ENCODE measurements around the gene SPATA1.

Gene SPATA1

DNA sequence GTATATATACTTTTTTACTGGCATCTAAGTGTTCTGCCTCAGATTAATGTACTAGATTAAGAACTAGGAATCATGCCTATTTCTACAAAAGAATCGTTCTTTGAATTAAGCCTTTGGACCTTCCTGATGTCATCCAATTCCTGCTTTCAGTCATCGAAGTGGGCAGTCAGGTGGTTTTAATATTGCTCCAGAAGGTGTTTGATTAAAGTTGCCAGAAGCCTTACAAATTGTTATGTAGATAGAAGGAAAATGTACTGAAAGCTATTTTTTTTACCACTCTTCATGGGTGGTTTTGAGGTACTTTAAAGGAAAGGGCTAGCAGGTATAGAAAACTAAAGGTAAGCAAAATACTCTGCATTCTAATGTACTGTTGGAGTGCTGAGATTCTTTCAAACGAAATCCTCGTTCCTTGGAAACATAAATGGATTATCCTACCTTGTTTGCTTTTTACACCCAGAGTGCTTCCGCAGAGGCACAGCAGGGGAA, 67.3 kb downstream of the SPATA1 start:
- no peaks in the 10 kb centered on the region for H3K9me3 ChIP-seq
- TF ChIP-seq, protein P1, sequence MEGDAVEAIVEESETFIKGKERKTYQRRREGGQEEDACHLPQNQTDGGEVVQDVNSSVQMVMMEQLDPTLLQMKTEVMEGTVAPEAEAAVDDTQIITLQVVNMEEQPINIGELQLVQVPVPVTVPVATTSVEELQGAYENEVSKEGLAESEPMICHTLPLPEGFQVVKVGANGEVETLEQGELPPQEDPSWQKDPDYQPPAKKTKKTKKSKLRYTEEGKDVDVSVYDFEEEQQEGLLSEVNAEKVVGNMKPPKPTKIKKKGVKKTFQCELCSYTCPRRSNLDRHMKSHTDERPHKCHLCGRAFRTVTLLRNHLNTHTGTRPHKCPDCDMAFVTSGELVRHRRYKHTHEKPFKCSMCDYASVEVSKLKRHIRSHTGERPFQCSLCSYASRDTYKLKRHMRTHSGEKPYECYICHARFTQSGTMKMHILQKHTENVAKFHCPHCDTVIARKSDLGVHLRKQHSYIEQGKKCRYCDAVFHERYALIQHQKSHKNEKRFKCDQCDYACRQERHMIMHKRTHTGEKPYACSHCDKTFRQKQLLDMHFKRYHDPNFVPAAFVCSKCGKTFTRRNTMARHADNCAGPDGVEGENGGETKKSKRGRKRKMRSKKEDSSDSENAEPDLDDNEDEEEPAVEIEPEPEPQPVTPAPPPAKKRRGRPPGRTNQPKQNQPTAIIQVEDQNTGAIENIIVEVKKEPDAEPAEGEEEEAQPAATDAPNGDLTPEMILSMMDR (IDR thresholded peaks at IDR 0.05) = no peak
- peak overlapping the region; percentile 74 to 77 for H3K4me3 ChIP-seq
- no peaks in the 10 kb centered on the region for H3K27me3 ChIP-seq
- H3K36me3 ChIP-seq = peaks cover 0 to 10% (median 7%) of the 10 kb centered on the region in 3 donors
- peaks cover 0 to 29% (median 9%) of the 10 kb centered on the region in 4 donors for H3K4me1 ChIP-seq
- no peak for DNase-seq
- intact Hi-C loops (cut with DNase I; ENCODE audit: low total_unique reads) = loop anchor here (5.0 kb wide), 2 partner anchors 66 to 119 kb away; partner anchors contain the start of genes GNG5, SPATA1 and SSX2IP
- peak overlapping the region; percentile 98 to 99 for H3K27ac ChIP-seq

DNA sequence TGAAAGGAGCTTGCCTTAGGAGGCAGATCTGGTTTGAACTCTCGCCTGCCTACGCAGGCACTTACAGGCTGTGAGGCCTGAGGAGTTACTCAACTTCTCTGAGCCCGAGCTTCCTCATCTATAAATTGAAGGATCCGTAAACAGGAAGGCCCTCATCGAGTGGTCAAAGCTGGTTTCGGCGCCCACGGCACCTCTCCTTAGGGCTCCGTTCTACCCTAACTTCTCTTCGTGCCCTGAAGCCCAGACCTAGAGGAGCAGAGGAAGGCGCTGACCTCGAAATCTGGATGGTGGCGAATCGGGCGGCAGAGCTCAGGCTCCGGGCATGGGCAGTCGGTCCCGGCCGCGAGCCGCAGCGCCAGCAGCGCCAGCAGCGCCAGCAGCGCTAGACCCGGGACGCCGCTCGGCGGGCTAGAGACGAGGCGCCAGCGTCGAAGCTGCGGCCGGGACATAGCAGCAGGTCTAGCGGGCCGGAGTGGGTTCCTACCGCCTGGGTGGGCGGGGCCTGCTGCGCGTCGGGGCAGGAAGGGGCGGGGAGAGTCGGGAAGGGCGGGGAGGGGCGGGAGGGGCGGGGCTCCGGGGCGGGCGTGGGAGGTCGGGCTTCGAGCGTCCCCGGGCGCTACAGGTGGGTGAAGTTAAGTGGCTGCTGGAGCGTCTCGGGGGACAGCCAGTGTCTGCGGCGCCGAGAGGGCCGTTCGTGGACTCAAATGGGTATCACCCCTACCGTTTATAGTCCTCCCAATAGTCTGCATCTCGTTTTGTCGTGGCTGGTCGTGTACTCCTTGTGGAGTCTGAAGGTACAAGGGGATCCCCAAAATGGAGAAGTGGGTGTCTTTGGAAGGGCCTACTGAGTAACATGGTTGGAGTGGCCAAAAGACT, 68.0 kb downstream of the SPATA1 start, which contains the start of gene CTBS:
Gene CTBS (minus strand): TSS at position 474 of the 876 bp plus-strand sequence. CDS start 25 bp downstream, at position 449.
- H3K9me3 ChIP-seq = no peaks in the 10 kb centered on the region
- peaks cover 0 to 5% (median 4%) of the 10 kb centered on the region in 3 donors for H3K36me3 ChIP-seq
- H3K27me3 ChIP-seq = no peaks in the 10 kb centered on the region
- H3K27ac ChIP-seq = peak within 1 kb of the TSS; percentile 98 to 99
- H3K4me3 ChIP-seq = peak within 1 kb of the TSS; percentile 74 to 77
- TF ChIP-seq, protein P1 (IDR thresholded peaks at IDR 0.05) = no peak
- intact Hi-C loops (cut with DNase I; ENCODE audit: low total_unique reads) = loop anchor here (5.0 kb wide), 2 partner anchors 67 to 118 kb away; partner anchors contain the start of genes GNG5, SPATA1 and SSX2IP
- DNase-seq = peak; percentile 81 to 93
- H3K4me1 ChIP-seq = peaks cover 0 to 29% (median 9%) of the 10 kb centered on the region in 4 donors

DNA sequence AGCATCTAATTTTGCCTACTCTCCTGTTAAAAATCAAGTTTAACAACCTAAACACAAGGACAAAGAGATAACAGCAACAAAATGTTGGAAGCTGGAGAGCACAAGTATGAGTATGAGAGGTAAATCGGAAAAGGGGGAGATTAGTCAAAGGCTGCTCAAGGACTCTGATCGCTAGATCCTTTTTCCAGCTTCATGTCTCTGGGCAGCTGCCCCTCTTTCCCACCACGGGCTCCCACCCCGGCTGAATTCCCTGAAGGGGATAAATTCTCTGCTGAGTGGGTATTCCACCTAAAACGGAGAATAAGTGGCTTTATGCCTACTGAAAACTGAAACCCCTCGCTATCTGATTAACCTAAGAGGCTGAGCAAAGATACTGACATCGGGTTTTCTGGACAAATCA, 68.8 kb downstream of the SPATA1 start:
- intact Hi-C loops (cut with DNase I; ENCODE audit: low total_unique reads) = loop anchor here (5.0 kb wide), 2 partner anchors 68 to 117 kb away; partner anchors contain the start of genes GNG5, SPATA1 and SSX2IP
- Histone ChIP-seq H3K9me3 (no peaks in the 10 kb centered on the region), H3K27ac (peak overlapping the region; percentile 98 to 99), H3K27me3 (no peaks in the 10 kb centered on the region), H3K4me1 (peaks cover 0 to 29% (median 9%) of the 10 kb centered on the region in 4 donors), H3K36me3 (no peaks in the 10 kb centered on the region), H3K4me3 (peak overlapping the region; percentile 74 to 77)
- no peak for DNase-seq
- TF ChIP-seq, protein P1 (IDR thresholded peaks at IDR 0.05) = no peak

DNA sequence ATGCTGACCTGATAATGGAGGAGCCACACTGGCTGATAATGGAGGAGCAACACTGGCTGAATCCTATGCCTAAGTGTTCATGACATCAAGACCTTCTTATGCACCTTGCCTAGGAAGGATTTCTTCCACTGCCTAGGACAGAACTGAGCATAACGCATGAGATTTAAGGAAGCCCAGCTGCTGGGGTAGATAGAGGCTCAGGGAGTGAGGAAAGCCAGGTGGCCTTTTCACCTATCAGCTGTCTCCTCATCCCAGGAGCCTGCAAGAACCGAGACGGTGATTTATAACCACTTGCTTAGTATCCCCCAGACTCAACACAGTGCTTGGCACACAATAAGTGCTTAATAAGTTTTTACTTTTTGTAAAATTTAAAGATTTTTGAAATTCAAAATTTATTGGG, 75.5 kb downstream of the SPATA1 start:
- intact Hi-C loops (cut with DNase I; ENCODE audit: low total_unique reads) = no loop called here
- TF ChIP-seq, protein P1 (IDR thresholded peaks at IDR 0.05) = no peak
- Histone ChIP-seq H3K27me3 (no peaks in the 10 kb centered on the region), H3K4me1 (no peaks in the 10 kb centered on the region), H3K27ac (no peak overlapping the region), H3K4me3 (no peak overlapping the region), H3K36me3 (no peaks in the 10 kb centered on the region), H3K9me3 (no peaks in the 10 kb centered on the region)
- DNase-seq = no peak

DNA sequence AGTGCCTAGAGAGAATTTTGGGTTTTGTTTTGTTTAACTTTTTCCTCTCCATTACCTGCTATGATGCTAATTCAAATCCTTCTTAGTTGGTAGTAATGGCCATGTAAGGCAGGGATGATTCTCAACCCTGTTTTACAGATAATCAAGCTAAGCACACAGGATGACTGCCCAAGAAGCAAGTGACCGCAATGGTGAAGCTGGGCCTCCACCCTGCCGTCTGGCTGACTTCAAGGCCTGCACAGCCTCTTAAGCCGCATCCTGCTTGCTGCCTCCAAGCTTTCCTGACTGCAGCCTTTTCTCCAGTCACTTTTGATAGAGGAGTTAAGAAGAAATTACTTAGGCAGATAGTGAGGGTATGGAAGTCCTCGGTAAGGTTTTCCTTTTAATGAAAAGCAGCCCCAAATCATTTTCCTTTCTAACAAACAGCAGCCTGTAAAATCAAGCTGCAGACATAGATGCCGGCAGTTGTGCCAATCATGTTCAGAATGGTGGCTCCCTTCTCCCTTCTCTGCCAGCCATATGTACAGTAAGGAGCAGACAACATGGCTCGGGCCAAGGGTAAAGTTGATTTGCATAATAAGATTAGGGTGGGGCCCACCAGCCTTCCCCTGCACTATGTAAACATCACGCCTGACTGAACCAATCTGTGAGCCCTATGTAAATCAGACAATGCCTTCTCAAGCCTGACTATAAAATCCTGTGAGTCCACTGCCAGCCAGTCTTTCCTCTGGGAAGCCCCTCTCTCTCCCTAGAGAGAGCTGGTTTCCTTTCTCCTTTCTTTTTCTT, 76.8 kb downstream of the SPATA1 start:
- intact Hi-C loops (cut with DNase I; ENCODE audit: low total_unique reads) = no loop called here
- H3K27ac ChIP-seq = no peak overlapping the region
- H3K4me3 ChIP-seq = no peak overlapping the region
- TF ChIP-seq, protein P1 (IDR thresholded peaks at IDR 0.05) = no peak
- H3K9me3 ChIP-seq = no peaks in the 10 kb centered on the region
- no peak for DNase-seq
- no peaks in the 10 kb centered on the region for H3K36me3 ChIP-seq
- no peaks in the 10 kb centered on the region for H3K27me3 ChIP-seq
- H3K4me1 ChIP-seq = no peaks in the 10 kb centered on the region
